DOHH2 (cell line): ENCODE data around the gene BCL3.

ENCODE experiments used
- EZH2phosphoT487 ChIP-seq: fragments of 200-600 bp; sonication (generic); IDR thresholded peaks from 2 replicates; pipeline ENCODE4 v1.6.1; 2017; ENCODE audit warnings: borderline replicate concordance, mild to moderate bottlenecking, antibody characterized with exemption, low read length, moderate library complexity, mixed read lengths
- TF ChIP-seq, protein P1 (sequence below): fragments of 200-600 bp; sonication (generic); IDR thresholded peaks from one replicate; pipeline ENCODE4 v1.5.1; 2014; ENCODE audit warnings: antibody characterized with exemption, mild to moderate bottlenecking, low read depth, low read length; ENCODE audit not compliant: poor library complexity, severe bottlenecking

DNA sequence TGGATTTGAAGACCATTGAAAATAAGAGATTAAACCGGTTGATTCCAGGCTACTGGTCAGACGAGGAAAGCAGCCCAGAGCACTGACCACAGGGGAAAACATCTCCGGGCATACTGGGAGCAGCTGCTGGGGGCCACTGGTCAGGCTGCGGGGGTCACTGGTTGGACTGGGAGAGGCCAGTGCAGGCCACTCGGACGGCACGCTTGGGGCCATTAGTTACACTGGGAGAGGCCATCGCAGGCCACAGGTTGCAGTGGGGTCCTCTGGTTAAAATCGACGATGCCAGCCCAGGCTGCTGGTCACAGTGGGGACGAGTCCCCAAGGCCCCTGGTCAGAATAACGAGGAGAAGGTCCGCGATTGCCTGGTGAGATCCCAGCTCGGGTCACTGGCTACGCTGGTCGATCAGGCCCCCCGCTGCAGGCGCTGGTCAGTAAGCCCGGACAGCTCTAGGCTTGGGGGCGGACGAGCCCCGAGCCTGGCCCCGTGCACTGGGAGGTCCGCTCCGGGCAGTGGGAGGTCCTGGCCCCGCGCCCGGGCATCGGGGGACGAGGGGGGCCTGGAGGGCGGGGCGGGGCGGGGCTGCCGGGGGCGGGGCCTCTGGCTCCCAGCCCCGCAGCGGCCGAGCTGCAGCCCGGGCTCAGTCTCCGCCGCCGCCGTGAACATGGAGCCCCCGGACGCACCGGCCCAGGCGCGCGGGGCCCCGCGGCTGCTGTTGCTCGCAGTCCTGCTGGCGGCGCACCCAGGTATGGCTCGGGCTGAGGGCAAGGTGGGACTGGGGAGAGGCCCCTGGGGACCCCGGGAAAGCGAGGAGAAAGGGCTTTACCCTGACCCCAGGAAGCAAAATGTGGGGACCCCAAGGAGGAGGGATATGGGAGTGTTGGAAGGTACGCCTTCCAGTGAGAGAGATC lies 60.2 kb downstream of the BCL3 start, which contains the start of gene BCAM:
- TF ChIP-seq, protein P1, sequence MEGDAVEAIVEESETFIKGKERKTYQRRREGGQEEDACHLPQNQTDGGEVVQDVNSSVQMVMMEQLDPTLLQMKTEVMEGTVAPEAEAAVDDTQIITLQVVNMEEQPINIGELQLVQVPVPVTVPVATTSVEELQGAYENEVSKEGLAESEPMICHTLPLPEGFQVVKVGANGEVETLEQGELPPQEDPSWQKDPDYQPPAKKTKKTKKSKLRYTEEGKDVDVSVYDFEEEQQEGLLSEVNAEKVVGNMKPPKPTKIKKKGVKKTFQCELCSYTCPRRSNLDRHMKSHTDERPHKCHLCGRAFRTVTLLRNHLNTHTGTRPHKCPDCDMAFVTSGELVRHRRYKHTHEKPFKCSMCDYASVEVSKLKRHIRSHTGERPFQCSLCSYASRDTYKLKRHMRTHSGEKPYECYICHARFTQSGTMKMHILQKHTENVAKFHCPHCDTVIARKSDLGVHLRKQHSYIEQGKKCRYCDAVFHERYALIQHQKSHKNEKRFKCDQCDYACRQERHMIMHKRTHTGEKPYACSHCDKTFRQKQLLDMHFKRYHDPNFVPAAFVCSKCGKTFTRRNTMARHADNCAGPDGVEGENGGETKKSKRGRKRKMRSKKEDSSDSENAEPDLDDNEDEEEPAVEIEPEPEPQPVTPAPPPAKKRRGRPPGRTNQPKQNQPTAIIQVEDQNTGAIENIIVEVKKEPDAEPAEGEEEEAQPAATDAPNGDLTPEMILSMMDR, result no peak
- no peak for TF ChIP-seq EZH2phosphoT487
